GM23338 (cell line): Measurements from ENCODE around the gene WASF2. TPM values are rescaled to one million over a fixed set of nuclear protein-coding genes. Genes with fewer than 3 reads are reported as not detected.
"Not testable (repeated sequence)": the region's sequence is repeated elsewhere in the genome, so short reads cannot be mapped to it uniquely, and the experiment has no call there.

Source experiments
- ATAC-seq: fragments of 200-7000 bp; cut with Tn5 transposase; 3 replicates; pipeline ENCODE4 v1.9.1; 2020
- DNase-seq: peaks from one replicate; pipeline ENCODE4 v3.0.0-alpha.2; 2015; ENCODE audit warnings: low spot score
- H2AFZ ChIP-seq: fragments of 200-600 bp; sonication (generic); 2 replicates; pipeline ENCODE4 v1.8.0; 2016; ENCODE audit warnings: antibody characterized with exemption, mild to moderate bottlenecking, moderate library complexity
- H3F3A ChIP-seq: fragments of 200-600 bp; sonication (generic); replicated peaks from 2 replicates; pipeline ENCODE4 v1.8.0; 2017; ENCODE audit warnings: antibody characterized with exemption, mixed run types, low read depth
- H3K27ac ChIP-seq: fragments of 200-600 bp; sonication (generic); 2 replicates; pipeline ENCODE4 v1.6.1; 2016; ENCODE audit warnings: low read depth
- H3K27me3 ChIP-seq: fragments of 200-600 bp; sonication (generic); 2 replicates; pipeline ENCODE4 v1.8.0; 2016; ENCODE audit warnings: mild to moderate bottlenecking, mixed run types, moderate library complexity; ENCODE audit not compliant: insufficient read depth
- H3K36me3 ChIP-seq: fragments of 200-600 bp; sonication (generic); 2 replicates; pipeline ENCODE4 v1.8.0; 2016; ENCODE audit warnings: mild to moderate bottlenecking; ENCODE audit not compliant: insufficient read depth
- H3K4me1 ChIP-seq: fragments of 200-600 bp; sonication (generic); 2 replicates; pipeline ENCODE4 v1.8.0; 2016; ENCODE audit warnings: mild to moderate bottlenecking, moderate library complexity; ENCODE audit not compliant: insufficient read depth
- H3K4me2 ChIP-seq: fragments of 200-600 bp; sonication (generic); 2 replicates; pipeline ENCODE4 v1.7.1; 2017; ENCODE audit warnings: mixed run types
- H3K4me3 ChIP-seq: fragments of 200-600 bp; sonication (generic); 2 replicates; pipeline ENCODE4 v1.6.1; 2016; ENCODE audit warnings: mixed run types
- H3K79me2 ChIP-seq: fragments of 200-600 bp; sonication (generic); replicated peaks from 2 replicates; pipeline ENCODE4 v1.8.0; 2017; ENCODE audit warnings: mild to moderate bottlenecking; ENCODE audit not compliant: insufficient read depth
- H3K9me2 ChIP-seq: fragments of 200-600 bp; sonication (generic); 2 replicates; pipeline ENCODE4 v1.8.0; 2017; ENCODE audit not compliant: insufficient read depth
- H4K20me1 ChIP-seq: fragments of 200-600 bp; sonication (generic); replicated peaks from 2 replicates; pipeline ENCODE4 v1.8.0; 2017; ENCODE audit warnings: mild to moderate bottlenecking; ENCODE audit not compliant: insufficient read depth
- H3K27ac Mint-ChIP-seq: 2 replicates; pipeline ENCODE4 v1.8.0; 2020; ENCODE audit warnings: inconsistent platforms, mild to moderate bottlenecking, moderate library complexity, mixed read lengths
- H3K27me3 Mint-ChIP-seq: 3 replicates; pipeline ENCODE4 v1.8.0; 2022; ENCODE audit warnings: low read depth, mild to moderate bottlenecking, moderate library complexity, mixed read lengths, inconsistent platforms; ENCODE audit not compliant: insufficient read depth, poor library complexity
- H3K36me3 Mint-ChIP-seq: 3 replicates; pipeline ENCODE4 v1.8.0; 2021; ENCODE audit warnings: low read depth, mild to moderate bottlenecking, inconsistent platforms, moderate library complexity, mixed read lengths
- H3K4me1 Mint-ChIP-seq: 3 replicates; pipeline ENCODE4 v1.8.0; 2020; ENCODE audit warnings: mild to moderate bottlenecking, inconsistent platforms, mixed read lengths
- H3K4me3 Mint-ChIP-seq: 3 replicates; pipeline ENCODE4 v1.8.0; 2021; ENCODE audit warnings: moderate library complexity, mild to moderate bottlenecking, inconsistent platforms, mixed read lengths
- H3K9me3 Mint-ChIP-seq: 3 replicates; pipeline ENCODE4 v1.8.0; 2020; ENCODE audit warnings: moderate library complexity, mild to moderate bottlenecking, inconsistent platforms, mixed read lengths
- CREB1 ChIP-seq: fragments of 250-450 bp; sonication (Bioruptor Pico); IDR thresholded peaks from 2 replicates; pipeline ENCODE4 v1.5.0; 2020; ENCODE audit warnings: low read depth, mild to moderate bottlenecking, moderate library complexity
- ETS1 ChIP-seq: IDR thresholded peaks from 2 replicates; pipeline ENCODE4 v1.6.1; 2016; ENCODE audit warnings: antibody characterized with exemption
- EZH2 ChIP-seq: fragments of 200-600 bp; sonication (generic); IDR thresholded peaks from one replicate; pipeline ENCODE4 v1.8.0; 2017; ENCODE audit warnings: antibody characterized with exemption, mild to moderate bottlenecking, low read depth; ENCODE audit not compliant: unreplicated experiment
- EZH2phosphoT487 ChIP-seq: fragments of 200-600 bp; sonication (generic); IDR thresholded peaks from one replicate; pipeline ENCODE4 v1.8.1; 2018; ENCODE audit warnings: antibody characterized with exemption; ENCODE audit not compliant: unreplicated experiment
- JUNB ChIP-seq: IDR thresholded peaks from one replicate; pipeline ENCODE4 v1.6.1; 2016; ENCODE audit warnings: antibody characterized with exemption; ENCODE audit not compliant: unreplicated experiment
- NANOG ChIP-seq: IDR thresholded peaks from 2 replicates; pipeline ENCODE4 v1.6.1; 2016; ENCODE audit warnings: antibody characterized with exemption, borderline replicate concordance
- POLR2AphosphoS5 ChIP-seq: IDR thresholded peaks from 2 replicates; pipeline ENCODE4 v1.6.1; 2016; ENCODE audit warnings: antibody characterized with exemption, low read depth
- REST ChIP-seq: IDR thresholded peaks from one replicate; pipeline ENCODE4 v1.6.1; 2018; ENCODE audit warnings: antibody characterized with exemption; ENCODE audit not compliant: unreplicated experiment
- STAT1 ChIP-seq: IDR thresholded peaks from one replicate; pipeline ENCODE4 v1.6.1; 2016; ENCODE audit warnings: antibody characterized with exemption; ENCODE audit not compliant: unreplicated experiment
- ZNF114 ChIP-seq: fragments of 250-450 bp; sonication (Bioruptor Pico); IDR thresholded peaks from 2 replicates; pipeline ENCODE4 v1.5.0; 2020; ENCODE audit warnings: mild to moderate bottlenecking, moderate library complexity
- ZNF331 ChIP-seq: fragments of 250-450 bp; sonication (Bioruptor Pico); IDR thresholded peaks from 2 replicates; pipeline ENCODE4 v1.5.0; 2020; ENCODE audit warnings: low read depth, mild to moderate bottlenecking, moderate library complexity
- polyA plus RNA-seq: library from polyadenylated mRNA; unstranded; fragments of >200 nt; fragmentation: Nextera tagmentation; extraction: Ambion mirVana; gene quantifications from 2 replicates; pipeline ENCODE4 v1.2.1, GENCODE V29; 2016
- total RNA-seq: library from RNA; depleted of rRNA; stranded (reverse); fragments of >200 nt; shearing (Covaris generic); gene quantifications from 2 replicates; pipeline ENCODE4 v1.2.3, GENCODE V29; 2014

The WASF2 gene
- total and polyA plus RNA-seq, 2 experiments from 2014 or later: 40.9 to 95.6 TPM

GRCh38 chr1:27433706-27434105, 56.3 kb downstream of the WASF2 start:
- Mint-ChIP-seq H3K36me3 (no peaks in the 10 kb centered on the region), H3K9me3 (no peaks in the 10 kb centered on the region), H3K4me3 (no peak overlapping the region), H3K4me1 (peaks cover 64% of the 10 kb centered on the region), H3K27ac (no peak overlapping the region), H3K27me3 (no peaks in the 10 kb centered on the region)
- H3K4me3 ChIP-seq: no peak overlapping the region
- H3K27ac ChIP-seq: no peak overlapping the region
- H2AFZ ChIP-seq: no peak overlapping the region
- no peak for TF ChIP-seq EZH2
- TF ChIP-seq ZNF331 (CRISPR knock-in tag): no peak
- no peak for TF ChIP-seq ZNF114 (CRISPR knock-in tag)
- no peak for TF ChIP-seq STAT1
- no peak for TF ChIP-seq REST
- H4K20me1 ChIP-seq: no peaks in the 10 kb centered on the region; the same call in none of the 2 replicates
- peaks cover 50% of the 10 kb centered on the region for H3K4me1 ChIP-seq
- no peaks in the 10 kb centered on the region; the same call in 1 of the 2 replicates for H3F3A ChIP-seq
- DNase-seq (no peak), ATAC-seq (no peak)
- no peaks in the 10 kb centered on the region for H3K27me3 ChIP-seq
- no peaks in the 10 kb centered on the region for H3K9me2 ChIP-seq
- H3K79me2 ChIP-seq: peaks cover 71% of the 10 kb centered on the region
- no peaks in the 10 kb centered on the region for H3K36me3 ChIP-seq
- no peak overlapping the region for H3K4me2 ChIP-seq

GRCh38 chr1:27432725-27433124, 57.2 kb downstream of the WASF2 start:
- DNase-seq, H3K27me3 Mint-ChIP-seq, H3F3A ChIP-seq, H3K4me2 ChIP-seq, H3K9me3 Mint-ChIP-seq, H3K27ac Mint-ChIP-seq, H4K20me1 ChIP-seq, H3K4me3 Mint-ChIP-seq, ATAC-seq, H3K36me3 Mint-ChIP-seq, H3K27ac ChIP-seq, H3K36me3 ChIP-seq, H3K4me3 ChIP-seq, H3K9me2 ChIP-seq, H2AFZ ChIP-seq, H3K27me3 ChIP-seq: not testable (repeated sequence)
- Histone ChIP-seq H3K4me1 (peaks cover 51% of the 10 kb centered on the region), H3K79me2 (peaks cover 63% of the 10 kb centered on the region)
- H3K4me1 Mint-ChIP-seq: peaks cover 64% of the 10 kb centered on the region

GRCh38 chr1:27431601-27431940, 58.4 kb downstream of the WASF2 start:
- Mint-ChIP-seq H3K9me3 (no peaks in the 10 kb centered on the region), H3K36me3 (peaks cover 18% of the 10 kb centered on the region; the same call in 2 of the 3 replicates), H3K27ac (peak overlapping the region; percentile 98), H3K4me3 (no peak overlapping the region), H3K4me1 (peaks cover 62% of the 10 kb centered on the region), H3K27me3 (peaks cover 3% of the 10 kb centered on the region)
- H3K4me3 ChIP-seq: no peak overlapping the region
- H3K4me2 ChIP-seq: peak overlapping the region; percentile 0
- no peaks in the 10 kb centered on the region for H4K20me1 ChIP-seq
- 0 out of 2 replicates have a peak, but pooled peaks cover 3% of the 10 kb centered on the region for H3K36me3 ChIP-seq
- TF ChIP-seq ZNF114 (CRISPR knock-in tag): no peak
- no peak for TF ChIP-seq STAT1
- no peak for TF ChIP-seq CREB1 (CRISPR knock-in tag)
- no peak for TF ChIP-seq POLR2AphosphoS5
- no peak for TF ChIP-seq JUNB
- no peak for TF ChIP-seq EZH2phosphoT487
- no peak for TF ChIP-seq NANOG
- no peak for TF ChIP-seq ETS1
- H3K4me1 ChIP-seq: peaks cover 47% of the 10 kb centered on the region
- H3K27me3 ChIP-seq: no peaks in the 10 kb centered on the region
- no peak for DNase-seq
- H3F3A ChIP-seq: no peaks in the 10 kb centered on the region; the same call in 1 of the 2 replicates
- H3K9me2 ChIP-seq: no peaks in the 10 kb centered on the region
- ATAC-seq: no peak
- H2AFZ ChIP-seq: no peak overlapping the region
- H3K79me2 ChIP-seq: peaks cover 55% of the 10 kb centered on the region
- peak overlapping the region; percentile 82 for H3K27ac ChIP-seq
